Endothelial cell of umbilical vein (primary cell): ENCODE data around the gene FOXJ3.

Experiments
- CTCF ChIP-seq, 2 donors: IDR thresholded peaks; 1 replicate in 1 of 2; 2 replicates in 1 of 2; pipeline ENCODE4 v1.5.1; 2011; ENCODE audit warnings: low read length in 2 of 2, mild to moderate bottlenecking in 2 of 2, moderate library complexity in 2 of 2, control low read depth in 1 of 2, inconsistent platforms in 1 of 2, low read depth in 1 of 2; ENCODE audit not compliant: insufficient read depth in 1 of 2; ENCODE audit errors: extremely low read depth in 1 of 2
- EZH2 ChIP-seq: IDR thresholded peaks from 2 replicates; pipeline ENCODE4 v1.6.1; 2012; ENCODE audit warnings: borderline replicate concordance, low read depth, mild to moderate bottlenecking, moderate library complexity, low read length, inconsistent platforms; ENCODE audit not compliant: severe bottlenecking
- JUN ChIP-seq: IDR thresholded peaks from 2 replicates; pipeline ENCODE4 v1.6.1; 2011; ENCODE audit warnings: borderline replicate concordance, low read depth; ENCODE audit not compliant: insufficient read length, insufficient read depth
- MYC ChIP-seq: IDR thresholded peaks from one replicate; pipeline ENCODE4 v1.6.1; 2011; ENCODE audit warnings: mild to moderate bottlenecking, low read depth, low read length
- POLR2A ChIP-seq: IDR thresholded peaks from 2 replicates; pipeline ENCODE4 v1.6.1; 2012; ENCODE audit warnings: low read depth, mild to moderate bottlenecking, control low read depth, low read length
- POLR2AphosphoS5 ChIP-seq: IDR thresholded peaks from 2 replicates; pipeline ENCODE4 v1.6.1; 2012; ENCODE audit warnings: low read depth, mild to moderate bottlenecking, control low read depth, low read length, moderate library complexity; ENCODE audit not compliant: insufficient read depth

DNA sequence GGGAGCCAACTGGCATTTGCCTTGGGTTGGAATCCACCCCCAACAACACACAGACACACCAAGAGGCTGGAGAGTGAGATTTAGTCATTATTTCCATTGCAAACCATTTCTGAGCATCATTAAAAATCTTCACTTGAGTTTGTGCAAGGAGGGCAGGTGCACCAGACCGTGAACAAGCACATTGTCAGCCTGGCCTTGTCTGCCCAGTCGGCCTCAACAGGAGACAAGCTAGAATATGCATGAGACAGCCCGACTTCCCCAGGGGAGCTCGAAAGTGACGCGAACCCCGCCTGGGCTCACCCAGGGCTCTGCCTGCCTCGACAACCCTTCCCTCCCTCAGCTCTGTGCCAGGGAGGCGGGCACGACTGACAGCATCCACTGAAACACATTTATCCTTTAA, 197.3 kb downstream of the FOXJ3 start:
- TF ChIP-seq JUN (no peak), POLR2AphosphoS5 (no peak), CTCF (IDR thresholded peaks at IDR 0.05; ENCODE audit: extremely low read depth in 1 of 2, insufficient read depth in 1 of 2, low read depth in 1 of 2, low read length in 2 of 2) (no peak), POLR2A (no peak), MYC (no peak), EZH2 (no peak)
